Tibial artery (tissue), 4 donors: ENCODE measurements around the gene ARHGAP45.
"Not testable (repeated sequence)": the region's sequence is repeated elsewhere in the genome, so short reads cannot be mapped to it uniquely, and the experiment has no call there.

Experiments used
- DNase-seq, 2 donors: peaks; one replicate each; pipeline ENCODE4 v3.0.0-alpha.2; 2019
- H3K27ac ChIP-seq, 2 donors: fragments of 200-600 bp; sonication (generic) in 1 of 2; 1 replicate in 1 of 2; 2 replicates in 1 of 2; pipeline ENCODE4 v1.5.1; 2018 to 2019; ENCODE audit warnings: mild to moderate bottlenecking in 1 of 2
- H3K27me3 ChIP-seq, 2 donors: fragments of 200-600 bp; sonication (generic) in 1 of 2; one replicate each; pipeline versions ENCODE4 v1.5.1 to v1.6.0; 2016 to 2019
- H3K36me3 ChIP-seq, 3 donors: fragments of 200-600 bp; sonication (generic) in 2 of 3; one replicate each; pipeline ENCODE4 v1.5.1; 2016 to 2019; ENCODE audit warnings: mild to moderate bottlenecking in 2 of 3
- H3K4me1 ChIP-seq, 4 donors: fragments of 200-600 bp; sonication (generic) in 2 of 4; 1 replicate in 3 of 4; 2 replicates in 1 of 4; pipeline ENCODE4 v1.5.1; 2016 to 2019
- H3K4me3 ChIP-seq, 2 donors: fragments of 200-600 bp; sonication (generic) in 1 of 2; 1 replicate in 1 of 2; 2 replicates in 1 of 2; pipeline ENCODE4 v1.5.1; 2018 to 2019; ENCODE audit warnings: mild to moderate bottlenecking in 2 of 2
- H3K9me3 ChIP-seq, 3 donors: fragments of 200-600 bp; sonication (generic) in 1 of 3; one replicate each; pipeline ENCODE4 v1.5.1; 2016 to 2019
- intact Hi-C: fragments of 100-400 bp; cut with DNase I; formaldehyde crosslinking; loops from one replicate; pipeline ENCODE4 v1.15.0; 2023; ENCODE audit warnings: low total_unique reads
- TF ChIP-seq, protein P1 (sequence below), 2 experiments: fragments of 200-600 bp in 1 of 2; fragments of 450-650 bp in 1 of 2; IDR thresholded peaks; one replicate each; pipeline ENCODE4 v1.5.1; 2017 to 2019; ENCODE audit warnings: antibody characterized with exemption in 2 of 2, mild to moderate bottlenecking in 1 of 2, moderate library complexity in 1 of 2

ARHGAP45 gene

DNA sequence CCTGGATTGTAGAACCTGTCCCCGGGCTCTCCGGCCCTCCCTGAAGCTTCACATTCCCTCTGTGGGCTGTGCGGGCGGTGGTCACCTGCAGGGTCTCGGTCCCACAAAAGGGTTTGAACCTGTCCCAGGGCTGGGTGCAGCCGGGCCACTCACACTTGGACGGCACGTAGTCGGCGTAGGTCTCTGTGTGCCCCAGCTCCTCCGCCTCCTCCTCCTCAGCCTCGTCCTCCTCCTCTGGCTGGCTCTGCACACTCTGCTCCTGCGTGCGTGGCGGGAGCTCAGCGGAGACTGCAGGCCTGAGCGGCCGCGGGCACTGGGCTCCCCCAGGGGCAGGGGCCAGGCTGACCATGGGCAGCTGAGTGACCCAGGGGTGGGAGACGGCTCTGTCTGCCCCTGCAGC, 56.4 kb downstream of the ARHGAP45 start:
- no peaks in the 10 kb centered on the region for H3K27me3 ChIP-seq
- intact Hi-C loops, result loop anchor here (5.0 kb wide), 1 partner anchor 194 kb away; no protein-coding TSS in a partner anchor
- H3K4me1 ChIP-seq, result peaks cover 0 to 22% (median 18%) of the 10 kb centered on the region in 4 donors
- H3K27ac ChIP-seq, result no peak overlapping the region
- H3K4me3 ChIP-seq, result no peak overlapping the region
- TF ChIP-seq, protein P1, sequence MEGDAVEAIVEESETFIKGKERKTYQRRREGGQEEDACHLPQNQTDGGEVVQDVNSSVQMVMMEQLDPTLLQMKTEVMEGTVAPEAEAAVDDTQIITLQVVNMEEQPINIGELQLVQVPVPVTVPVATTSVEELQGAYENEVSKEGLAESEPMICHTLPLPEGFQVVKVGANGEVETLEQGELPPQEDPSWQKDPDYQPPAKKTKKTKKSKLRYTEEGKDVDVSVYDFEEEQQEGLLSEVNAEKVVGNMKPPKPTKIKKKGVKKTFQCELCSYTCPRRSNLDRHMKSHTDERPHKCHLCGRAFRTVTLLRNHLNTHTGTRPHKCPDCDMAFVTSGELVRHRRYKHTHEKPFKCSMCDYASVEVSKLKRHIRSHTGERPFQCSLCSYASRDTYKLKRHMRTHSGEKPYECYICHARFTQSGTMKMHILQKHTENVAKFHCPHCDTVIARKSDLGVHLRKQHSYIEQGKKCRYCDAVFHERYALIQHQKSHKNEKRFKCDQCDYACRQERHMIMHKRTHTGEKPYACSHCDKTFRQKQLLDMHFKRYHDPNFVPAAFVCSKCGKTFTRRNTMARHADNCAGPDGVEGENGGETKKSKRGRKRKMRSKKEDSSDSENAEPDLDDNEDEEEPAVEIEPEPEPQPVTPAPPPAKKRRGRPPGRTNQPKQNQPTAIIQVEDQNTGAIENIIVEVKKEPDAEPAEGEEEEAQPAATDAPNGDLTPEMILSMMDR (IDR thresholded peaks at IDR 0.05), result no peak
- no peaks in the 10 kb centered on the region for H3K9me3 ChIP-seq
- H3K36me3 ChIP-seq, result peaks cover 49 to 97% (median 85%) of the 10 kb centered on the region in 3 donors
- no peak for DNase-seq

DNA sequence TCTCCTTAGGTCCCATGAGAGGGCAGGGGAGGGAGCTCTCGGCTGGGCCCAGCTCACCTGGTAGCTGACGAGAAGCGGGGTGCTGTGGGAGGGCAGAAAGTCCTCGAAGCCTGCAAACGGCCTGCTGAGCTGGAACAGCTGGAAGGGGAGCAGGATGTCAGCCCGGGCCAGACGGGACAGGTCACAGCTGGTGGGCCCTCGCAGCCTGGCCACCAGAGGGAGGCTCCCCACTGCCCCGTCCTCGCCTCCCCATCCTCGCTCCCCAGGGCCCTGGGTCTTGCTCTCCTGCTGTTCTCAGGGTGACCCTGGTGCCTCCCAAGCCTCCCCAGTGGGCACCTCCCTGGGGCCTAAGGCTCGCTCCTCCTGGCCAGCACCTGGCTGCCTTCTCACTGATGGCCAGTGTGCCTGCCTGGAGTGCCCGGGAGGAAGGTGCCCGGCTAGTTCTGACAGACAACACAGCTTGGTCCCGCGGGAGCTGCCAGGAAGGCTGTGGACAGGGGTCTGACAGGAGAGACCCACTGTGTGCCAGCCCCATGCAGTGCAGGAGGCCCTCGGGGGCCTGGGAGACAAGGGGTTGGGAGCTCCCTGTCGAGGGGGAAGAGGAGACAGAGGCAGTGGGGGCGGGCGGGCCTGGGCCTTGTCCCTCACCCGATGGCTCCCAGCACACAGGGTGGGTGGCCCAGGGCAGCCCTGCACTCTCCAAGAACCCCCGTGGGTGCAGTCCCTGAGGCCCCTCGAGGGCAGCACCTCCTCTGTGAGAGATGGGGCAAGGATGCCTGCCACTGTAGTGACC, 57.1 kb downstream of the ARHGAP45 start:
- Histone ChIP-seq H3K27me3 (no peaks in the 10 kb centered on the region), H3K9me3 (no peaks in the 10 kb centered on the region), H3K4me1 (peaks cover 0 to 22% (median 19%) of the 10 kb centered on the region in 4 donors), H3K27ac (peak overlapping the region in 1 of 2 donors; percentile 5), H3K4me3 (no peak overlapping the region), H3K36me3 (peaks cover 42 to 90% (median 78%) of the 10 kb centered on the region in 3 donors)
- DNase-seq, result no peak
- TF ChIP-seq, protein P1 (IDR thresholded peaks at IDR 0.05), result no peak
- intact Hi-C loops, result loop anchor here (5.0 kb wide), 1 partner anchor 193 kb away; no protein-coding TSS in a partner anchor

- Histone ChIP-seq H3K27me3 (no peaks in the 10 kb centered on the region), H3K4me1 (peaks cover 0 to 40% (median 37%) of the 10 kb centered on the region in 4 donors), H3K4me3 (no peak overlapping the region), H3K9me3 (no peaks in the 10 kb centered on the region), H3K36me3 (peaks cover 24 to 72% (median 60%) of the 10 kb centered on the region in 3 donors), H3K27ac (peak overlapping the region; percentile 49 to 64)
- peak in 1 of 2 donors; percentile 22 for DNase-seq
- TF ChIP-seq, protein P1 (IDR thresholded peaks at IDR 0.05), result no peak
- intact Hi-C loops, result no loop called here
Observed at GRCh38 chr19:1125601-1126467, 58.9 kb downstream of the ARHGAP45 start.

DNA sequence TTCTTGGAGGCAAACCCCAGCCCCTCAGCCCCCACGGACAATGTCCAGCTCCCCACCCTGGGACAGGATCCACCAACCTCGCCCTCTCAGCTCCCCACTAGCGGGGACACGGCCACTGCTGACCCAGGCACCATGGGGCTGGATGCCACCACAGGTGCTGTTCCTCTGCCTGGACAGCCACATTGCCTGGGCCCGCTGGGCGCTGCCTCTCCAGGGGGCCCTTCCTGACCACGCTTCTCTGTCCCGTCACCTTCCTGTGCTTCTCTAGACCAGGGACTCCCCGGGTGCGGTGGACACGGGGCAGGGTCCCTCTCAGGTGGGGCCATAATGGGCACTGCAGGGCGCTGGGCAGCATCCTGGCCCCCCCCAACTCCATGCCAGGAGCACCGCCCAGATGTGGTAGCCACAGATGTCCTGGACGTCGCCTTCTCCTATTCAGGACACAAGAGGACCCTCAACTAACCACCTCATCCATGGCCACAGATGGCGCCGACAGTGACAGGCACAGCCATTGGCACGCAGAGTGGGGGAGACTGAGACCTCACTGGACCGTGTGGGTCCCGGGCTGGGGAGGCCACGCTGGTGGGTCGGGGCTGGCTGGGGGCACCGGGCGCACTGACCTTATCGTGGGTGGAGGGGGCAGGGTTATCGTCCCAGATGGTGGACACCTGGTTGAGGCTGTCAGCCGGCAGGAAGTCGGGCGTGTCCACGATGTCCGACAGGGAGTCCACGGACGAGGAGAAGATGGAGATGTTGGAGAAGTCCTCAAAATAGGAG, 60.2 kb downstream of the ARHGAP45 start:
- peak overlapping the region in 1 of 2 donors; percentile 64 for H3K27ac ChIP-seq
- DNase-seq, result no peak
- H3K9me3 ChIP-seq, result no peaks in the 10 kb centered on the region
- H3K4me3 ChIP-seq, result no peak overlapping the region
- intact Hi-C loops, result no loop called here
- H3K36me3 ChIP-seq, result peaks cover 12 to 59% (median 47%) of the 10 kb centered on the region in 3 donors
- no peaks in the 10 kb centered on the region for H3K27me3 ChIP-seq
- TF ChIP-seq, protein P1 (IDR thresholded peaks at IDR 0.05), result no peak
- peaks cover 0 to 53% (median 47%) of the 10 kb centered on the region in 4 donors for H3K4me1 ChIP-seq

DNA sequence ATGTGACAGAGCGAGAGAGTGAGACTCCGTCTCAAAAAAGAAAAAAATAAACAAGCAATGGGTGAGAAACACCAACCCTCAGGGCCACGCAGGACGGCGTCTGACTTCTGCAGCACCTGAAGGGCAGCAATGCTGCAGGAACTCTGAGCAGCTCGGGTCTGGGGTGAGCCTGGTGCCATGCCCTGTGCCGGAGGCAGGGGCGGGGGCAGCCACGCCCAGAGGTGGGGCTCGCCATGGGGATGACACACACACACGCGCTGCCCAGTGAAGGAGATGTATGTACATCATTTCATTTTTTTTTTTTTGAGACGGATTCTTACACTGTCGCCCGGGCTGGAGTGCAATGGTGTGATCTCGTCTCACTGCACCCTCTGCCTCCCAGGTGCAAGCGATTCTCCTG, 61.1 kb downstream of the ARHGAP45 start:
- Histone ChIP-seq H3K27me3 (no peaks in the 10 kb centered on the region), H3K4me1 (peaks cover 0 to 62% (median 54%) of the 10 kb centered on the region in 4 donors), H3K27ac (no peak overlapping the region), H3K9me3 (no peaks in the 10 kb centered on the region), H3K36me3 (peaks cover 4 to 49% (median 37%) of the 10 kb centered on the region in 3 donors), H3K4me3 (no peak overlapping the region)
- intact Hi-C loops, result no loop called here
- TF ChIP-seq, protein P1 (IDR thresholded peaks at IDR 0.05), result no peak
- DNase-seq, result no peak

DNA sequence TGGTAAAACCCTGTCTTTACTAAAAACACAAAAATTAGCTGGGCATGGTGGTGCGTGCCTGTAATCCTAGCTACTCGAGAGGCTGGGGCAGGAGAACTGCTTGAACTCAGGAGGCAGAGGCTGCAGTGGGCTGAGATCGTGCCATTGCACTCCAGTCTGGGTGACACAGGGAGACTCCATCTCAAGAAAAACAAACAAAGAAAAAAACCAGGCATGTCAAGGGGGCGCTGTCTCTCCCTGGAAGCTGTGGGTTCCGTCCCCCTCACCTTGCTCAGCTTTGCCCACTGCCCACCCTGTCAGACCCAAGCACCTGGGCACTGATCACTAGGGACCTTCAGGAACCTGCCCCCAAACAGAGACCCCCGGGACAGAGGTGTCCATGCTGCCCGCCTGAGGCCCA, 62.1 kb downstream of the ARHGAP45 start:
- H3K27me3 ChIP-seq, H3K4me3 ChIP-seq, DNase-seq, H3K9me3 ChIP-seq, intact Hi-C loops: not testable (repeated sequence)
- peaks cover 4 to 40% (median 28%) of the 10 kb centered on the region in 3 donors for H3K36me3 ChIP-seq
- peaks cover 0 to 67% (median 57%) of the 10 kb centered on the region in 4 donors for H3K4me1 ChIP-seq
- peak overlapping the region in 1 of 2 donors; percentile 1 for H3K27ac ChIP-seq
